Measurements from ENCODE around the gene ACIN1.

DNA sequence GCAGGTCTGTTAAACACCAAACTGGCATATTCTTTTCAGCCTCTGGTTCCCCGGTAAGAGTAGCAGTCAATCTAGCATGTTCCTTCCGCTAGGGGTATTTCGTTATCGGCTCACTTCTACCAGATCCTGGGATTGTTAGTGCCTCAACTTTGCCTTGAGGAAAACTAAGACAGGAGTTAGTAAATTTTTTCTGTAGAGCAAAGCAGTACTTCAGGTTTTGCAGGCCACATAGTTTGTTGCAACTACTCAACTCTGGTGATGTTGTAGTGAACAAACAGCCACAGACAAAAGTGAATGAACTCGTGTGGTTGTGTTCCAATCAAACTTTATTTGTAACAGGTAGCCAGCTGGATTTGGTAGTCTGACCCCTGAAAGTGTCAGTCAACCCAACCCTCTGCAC lies 31.3 kb downstream of the ACIN1 start:
- TF ChIP-seq EZH2 (IDR thresholded peaks at IDR 0.05) (no peak), POLR2AphosphoS5 (IDR thresholded peaks at IDR 0.05; ENCODE audit: low read depth, low read length) (no peak), POLR2A (IDR thresholded peaks at IDR 0.05; ENCODE audit: borderline replicate concordance, extremely low read depth, insufficient read depth, insufficient read length) (no peak), ZNF274 (IDR thresholded peaks at IDR 0.05; ENCODE audit: low read depth, low read length) (no peak), EGR1 (IDR thresholded peaks at IDR 0.05; ENCODE audit: low read depth) (no peak), EZH2phosphoT487 (IDR thresholded peaks at IDR 0.05; ENCODE audit: borderline replicate concordance) (no peak), SIN3A (IDR thresholded peaks at IDR 0.05; ENCODE audit: low read depth) (no peak), SRF (IDR thresholded peaks at IDR 0.05; ENCODE audit: low read depth) (no peak)
- TF ChIP-seq, protein P1, sequence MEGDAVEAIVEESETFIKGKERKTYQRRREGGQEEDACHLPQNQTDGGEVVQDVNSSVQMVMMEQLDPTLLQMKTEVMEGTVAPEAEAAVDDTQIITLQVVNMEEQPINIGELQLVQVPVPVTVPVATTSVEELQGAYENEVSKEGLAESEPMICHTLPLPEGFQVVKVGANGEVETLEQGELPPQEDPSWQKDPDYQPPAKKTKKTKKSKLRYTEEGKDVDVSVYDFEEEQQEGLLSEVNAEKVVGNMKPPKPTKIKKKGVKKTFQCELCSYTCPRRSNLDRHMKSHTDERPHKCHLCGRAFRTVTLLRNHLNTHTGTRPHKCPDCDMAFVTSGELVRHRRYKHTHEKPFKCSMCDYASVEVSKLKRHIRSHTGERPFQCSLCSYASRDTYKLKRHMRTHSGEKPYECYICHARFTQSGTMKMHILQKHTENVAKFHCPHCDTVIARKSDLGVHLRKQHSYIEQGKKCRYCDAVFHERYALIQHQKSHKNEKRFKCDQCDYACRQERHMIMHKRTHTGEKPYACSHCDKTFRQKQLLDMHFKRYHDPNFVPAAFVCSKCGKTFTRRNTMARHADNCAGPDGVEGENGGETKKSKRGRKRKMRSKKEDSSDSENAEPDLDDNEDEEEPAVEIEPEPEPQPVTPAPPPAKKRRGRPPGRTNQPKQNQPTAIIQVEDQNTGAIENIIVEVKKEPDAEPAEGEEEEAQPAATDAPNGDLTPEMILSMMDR (IDR thresholded peaks at IDR 0.05 in 2 of 3, conservative IDR thresholded peaks at IDR 0.05 in 1 of 3; ENCODE audit: borderline replicate concordance in 1 of 3, insufficient read depth in 1 of 3, low read depth in 2 of 3, low read length in 2 of 3): no peak
- TF ChIP-seq, protein P2, sequence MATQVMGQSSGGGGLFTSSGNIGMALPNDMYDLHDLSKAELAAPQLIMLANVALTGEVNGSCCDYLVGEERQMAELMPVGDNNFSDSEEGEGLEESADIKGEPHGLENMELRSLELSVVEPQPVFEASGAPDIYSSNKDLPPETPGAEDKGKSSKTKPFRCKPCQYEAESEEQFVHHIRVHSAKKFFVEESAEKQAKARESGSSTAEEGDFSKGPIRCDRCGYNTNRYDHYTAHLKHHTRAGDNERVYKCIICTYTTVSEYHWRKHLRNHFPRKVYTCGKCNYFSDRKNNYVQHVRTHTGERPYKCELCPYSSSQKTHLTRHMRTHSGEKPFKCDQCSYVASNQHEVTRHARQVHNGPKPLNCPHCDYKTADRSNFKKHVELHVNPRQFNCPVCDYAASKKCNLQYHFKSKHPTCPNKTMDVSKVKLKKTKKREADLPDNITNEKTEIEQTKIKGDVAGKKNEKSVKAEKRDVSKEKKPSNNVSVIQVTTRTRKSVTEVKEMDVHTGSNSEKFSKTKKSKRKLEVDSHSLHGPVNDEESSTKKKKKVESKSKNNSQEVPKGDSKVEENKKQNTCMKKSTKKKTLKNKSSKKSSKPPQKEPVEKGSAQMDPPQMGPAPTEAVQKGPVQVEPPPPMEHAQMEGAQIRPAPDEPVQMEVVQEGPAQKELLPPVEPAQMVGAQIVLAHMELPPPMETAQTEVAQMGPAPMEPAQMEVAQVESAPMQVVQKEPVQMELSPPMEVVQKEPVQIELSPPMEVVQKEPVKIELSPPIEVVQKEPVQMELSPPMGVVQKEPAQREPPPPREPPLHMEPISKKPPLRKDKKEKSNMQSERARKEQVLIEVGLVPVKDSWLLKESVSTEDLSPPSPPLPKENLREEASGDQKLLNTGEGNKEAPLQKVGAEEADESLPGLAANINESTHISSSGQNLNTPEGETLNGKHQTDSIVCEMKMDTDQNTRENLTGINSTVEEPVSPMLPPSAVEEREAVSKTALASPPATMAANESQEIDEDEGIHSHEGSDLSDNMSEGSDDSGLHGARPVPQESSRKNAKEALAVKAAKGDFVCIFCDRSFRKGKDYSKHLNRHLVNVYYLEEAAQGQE (IDR thresholded peaks at IDR 0.05; ENCODE audit: low read depth): no peak
- TF ChIP-seq, protein P3, sequence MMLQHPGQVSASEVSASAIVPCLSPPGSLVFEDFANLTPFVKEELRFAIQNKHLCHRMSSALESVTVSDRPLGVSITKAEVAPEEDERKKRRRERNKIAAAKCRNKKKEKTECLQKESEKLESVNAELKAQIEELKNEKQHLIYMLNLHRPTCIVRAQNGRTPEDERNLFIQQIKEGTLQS (IDR thresholded peaks at IDR 0.05): no peak
- TF ChIP-seq, protein P4, sequence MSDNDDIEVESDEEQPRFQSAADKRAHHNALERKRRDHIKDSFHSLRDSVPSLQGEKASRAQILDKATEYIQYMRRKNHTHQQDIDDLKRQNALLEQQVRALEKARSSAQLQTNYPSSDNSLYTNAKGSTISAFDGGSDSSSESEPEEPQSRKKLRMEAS (IDR thresholded peaks at IDR 0.05): no peak

Data from HCT116 (cell line).